Esophagus muscularis mucosa (tissue), 4 donors: Measurements from ENCODE around the gene CYTH3. TPM values are rescaled to one million over a fixed set of nuclear protein-coding genes. Genes with fewer than 3 reads are reported as not detected.
A peak's percentile ranks its signal among the peaks of the same experiment; 100 is the strongest.

Source experiments
- DNase-seq: peaks from one replicate; pipeline ENCODE4 v3.0.0-alpha.2; 2017; ENCODE audit errors: extremely low spot score
- H3K27ac ChIP-seq, 4 donors: fragments of 200-600 bp; sonication (generic); replicated peaks in 1 of 4; 1 replicate in 3 of 4; 2 replicates in 1 of 4; pipeline ENCODE4 v1.5.1; 2016 to 2019; ENCODE audit warnings: mild to moderate bottlenecking in 1 of 4
- H3K27me3 ChIP-seq, 4 donors: fragments of 200-600 bp; sonication (generic); one replicate each; pipeline versions ENCODE4 v1.5.1 to v1.6.0; 2016 to 2019
- H3K36me3 ChIP-seq, 4 donors: fragments of 200-600 bp; sonication (generic); one replicate each; pipeline ENCODE4 v1.5.1; 2016 to 2019
- H3K4me1 ChIP-seq, 4 donors: fragments of 200-600 bp; sonication (generic); one replicate each; pipeline ENCODE4 v1.5.1; 2016 to 2019
- H3K4me3 ChIP-seq, 4 donors: fragments of 200-600 bp; sonication (generic); 1 replicate in 2 of 4; 2 replicates in 2 of 4; pipeline ENCODE4 v1.5.1; 2016 to 2019; ENCODE audit warnings: mild to moderate bottlenecking in 4 of 4, moderate library complexity in 1 of 4
- H3K9me3 ChIP-seq, 4 donors: fragments of 200-600 bp; sonication (generic); 1 replicate in 3 of 4; 2 replicates in 1 of 4; pipeline ENCODE4 v1.5.1; 2016 to 2019
- EP300 ChIP-seq: sonication (generic); formaldehyde crosslinking; IDR thresholded peaks from one replicate; pipeline ENCODE4 v1.6.1; 2017; ENCODE audit warnings: antibody characterized with exemption
- POLR2A ChIP-seq: fragments of 450-650 bp; IDR thresholded peaks from one replicate; pipeline ENCODE4 v1.6.1; 2017; ENCODE audit warnings: antibody characterized with exemption, moderate library complexity, mild to moderate bottlenecking, low read depth
- POLR2AphosphoS5 ChIP-seq, 2 donors: sonication (generic); formaldehyde crosslinking; IDR thresholded peaks; one replicate each; pipeline ENCODE4 v1.6.1; 2017; ENCODE audit warnings: antibody characterized with exemption in 2 of 2
- WGBS: methylation state at CpG from one replicate; pipeline ENCODE4 v1.1.5; 2018; 5-methylcytosine and 5-hydroxymethylcytosine counted together
- intact Hi-C: fragments of 100-400 bp; cut with DNase I; formaldehyde crosslinking; loops from one replicate; pipeline ENCODE4 v1.15.1; 2023
- total RNA-seq, 4 donors: library from RNA; depleted of rRNA; stranded (reverse); fragments of >200 nt; gene quantifications; one replicate each; pipeline versions ENCODE4 v1.1.0 to v1.2.1, GENCODE V29; 2016
- TF ChIP-seq, protein P1 (sequence below), 3 experiments: fragments of 200-600 bp in 2 of 3; fragments of 450-650 bp in 1 of 3; sonication (generic) in 2 of 3; IDR thresholded peaks; one replicate each; pipeline ENCODE4 v1.5.1; 2017 to 2019; ENCODE audit warnings: antibody characterized with exemption in 3 of 3, mild to moderate bottlenecking in 2 of 3, moderate library complexity in 1 of 3

Gene CYTH3
- total RNA-seq, 4 donors from 2014 or later, result 32.0 to 64.6 (median 50.2) TPM

- H3K4me1 ChIP-seq, result peaks cover 36 to 56% (median 46%) of the 10 kb centered on the region in 4 donors
- TF ChIP-seq POLR2A (no peak), POLR2AphosphoS5 (IDR thresholded peaks at IDR 0.05) (no peak)
- no peak overlapping the region for H3K4me3 ChIP-seq
- 95% methylated on average over 18 of the region's 18 CpGs for WGBS
- H3K27me3 ChIP-seq, result no peaks in the 10 kb centered on the region
- H3K27ac ChIP-seq, result peak overlapping the region in 1 of 4 donors; percentile 39
- intact Hi-C loops, result no loop called here
- no peak for DNase-seq
- no peaks in the 10 kb centered on the region for H3K36me3 ChIP-seq
- no peaks in the 10 kb centered on the region for H3K9me3 ChIP-seq
Measured at GRCh38 chr7:6268023-6268900, 4.2 kb downstream of the CYTH3 start.

GRCh38 chr7:6266699-6267098, 5.7 kb downstream of the CYTH3 start:
- Histone ChIP-seq H3K4me3 (no peak overlapping the region), H3K27ac (no peak overlapping the region), H3K9me3 (no peaks in the 10 kb centered on the region), H3K4me1 (peaks cover 38 to 65% (median 47%) of the 10 kb centered on the region in 4 donors), H3K36me3 (no peaks in the 10 kb centered on the region), H3K27me3 (no peaks in the 10 kb centered on the region)
- WGBS, result 89% methylated on average over 7 of the region's 7 CpGs
- intact Hi-C loops, result no loop called here
- DNase-seq, result no peak
- TF ChIP-seq, protein P1, sequence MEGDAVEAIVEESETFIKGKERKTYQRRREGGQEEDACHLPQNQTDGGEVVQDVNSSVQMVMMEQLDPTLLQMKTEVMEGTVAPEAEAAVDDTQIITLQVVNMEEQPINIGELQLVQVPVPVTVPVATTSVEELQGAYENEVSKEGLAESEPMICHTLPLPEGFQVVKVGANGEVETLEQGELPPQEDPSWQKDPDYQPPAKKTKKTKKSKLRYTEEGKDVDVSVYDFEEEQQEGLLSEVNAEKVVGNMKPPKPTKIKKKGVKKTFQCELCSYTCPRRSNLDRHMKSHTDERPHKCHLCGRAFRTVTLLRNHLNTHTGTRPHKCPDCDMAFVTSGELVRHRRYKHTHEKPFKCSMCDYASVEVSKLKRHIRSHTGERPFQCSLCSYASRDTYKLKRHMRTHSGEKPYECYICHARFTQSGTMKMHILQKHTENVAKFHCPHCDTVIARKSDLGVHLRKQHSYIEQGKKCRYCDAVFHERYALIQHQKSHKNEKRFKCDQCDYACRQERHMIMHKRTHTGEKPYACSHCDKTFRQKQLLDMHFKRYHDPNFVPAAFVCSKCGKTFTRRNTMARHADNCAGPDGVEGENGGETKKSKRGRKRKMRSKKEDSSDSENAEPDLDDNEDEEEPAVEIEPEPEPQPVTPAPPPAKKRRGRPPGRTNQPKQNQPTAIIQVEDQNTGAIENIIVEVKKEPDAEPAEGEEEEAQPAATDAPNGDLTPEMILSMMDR (IDR thresholded peaks at IDR 0.05), result no peak
- TF ChIP-seq EP300, result no peak
- no peak for TF ChIP-seq POLR2A
- TF ChIP-seq POLR2AphosphoS5 (IDR thresholded peaks at IDR 0.05), result no peak

GRCh38 chr7:6262221-6262620, 10.2 kb downstream of the CYTH3 start:
- H3K27ac ChIP-seq, result peak overlapping the region in 1 of 4 donors; percentile 5
- peaks cover 55 to 67% (median 59%) of the 10 kb centered on the region in 4 donors for H3K4me1 ChIP-seq
- TF ChIP-seq POLR2AphosphoS5 (IDR thresholded peaks at IDR 0.05), result no peak
- no peak for TF ChIP-seq EP300
- TF ChIP-seq, protein P1 (IDR thresholded peaks at IDR 0.05), result no peak
- no peak for TF ChIP-seq POLR2A
- intact Hi-C loops, result no loop called here
- DNase-seq, result no peak
- no peak overlapping the region for H3K4me3 ChIP-seq
- H3K27me3 ChIP-seq, result no peaks in the 10 kb centered on the region
- H3K36me3 ChIP-seq, result no peaks in the 10 kb centered on the region
- H3K9me3 ChIP-seq, result no peaks in the 10 kb centered on the region

- no peaks in the 10 kb centered on the region for H3K9me3 ChIP-seq
- intact Hi-C loops, result no loop called here
- no peak for TF ChIP-seq EP300
- TF ChIP-seq, protein P1 (IDR thresholded peaks at IDR 0.05), result no peak
- TF ChIP-seq POLR2AphosphoS5 (IDR thresholded peaks at IDR 0.05), result no peak
- no peak for TF ChIP-seq POLR2A
- no peaks in the 10 kb centered on the region for H3K27me3 ChIP-seq
- no peak overlapping the region for H3K4me3 ChIP-seq
- no peak for DNase-seq
- peak overlapping the region in 2 of 4 donors; percentile 45 to 64 for H3K27ac ChIP-seq
- 84% methylated on average over 2 of the region's 2 CpGs for WGBS
- no peaks in the 10 kb centered on the region for H3K36me3 ChIP-seq
- H3K4me1 ChIP-seq, result peaks cover 57 to 68% (median 63%) of the 10 kb centered on the region in 4 donors
Measured at GRCh38 chr7:6261699-6262098, 10.7 kb downstream of the CYTH3 start.

DNA sequence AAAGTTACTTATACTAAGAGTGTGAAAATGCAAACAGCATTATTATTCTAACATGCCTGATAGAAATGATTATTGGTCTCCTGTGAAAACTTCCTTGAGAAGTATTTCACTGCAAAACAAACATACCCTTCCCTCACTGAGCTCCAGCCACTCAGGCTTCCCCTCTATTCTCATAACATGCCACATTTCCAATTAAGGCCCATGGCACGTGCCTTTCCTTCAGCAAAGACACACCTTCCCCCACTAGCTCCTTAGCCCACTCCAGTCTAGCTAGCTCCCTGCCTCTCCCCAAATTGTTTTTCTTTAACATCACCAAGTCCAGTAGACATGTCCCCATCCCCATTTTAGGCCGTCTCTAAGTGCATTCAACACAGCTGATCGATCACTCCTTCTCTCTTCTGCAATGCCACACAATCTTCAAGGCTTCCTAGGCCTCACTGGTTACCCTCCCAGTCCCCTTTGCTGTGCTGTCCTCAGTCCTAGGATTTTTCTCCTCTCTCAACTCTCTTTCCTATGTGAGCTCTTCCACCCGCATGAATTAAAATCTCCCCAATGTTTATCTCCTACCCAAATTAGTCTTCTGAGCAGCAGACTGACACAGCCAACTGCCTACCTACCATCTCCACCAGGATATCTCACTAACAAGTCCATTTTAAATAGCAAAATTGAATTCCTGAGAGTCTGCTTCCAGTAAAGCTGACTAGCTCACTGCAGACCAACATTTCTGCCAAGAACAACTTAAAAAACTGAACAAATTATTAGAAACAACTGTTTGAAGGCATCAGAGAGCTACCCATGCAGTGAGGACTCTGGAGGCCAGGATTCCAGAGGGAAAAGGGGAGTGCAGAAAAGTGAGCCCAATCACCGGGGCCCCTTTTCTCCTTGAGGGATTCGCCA, 11.9 kb downstream of the CYTH3 start:
- no peak for TF ChIP-seq POLR2AphosphoS5 (IDR thresholded peaks at IDR 0.05)
- no peak for TF ChIP-seq EP300
- no peak for TF ChIP-seq POLR2A
- TF ChIP-seq, protein P1 (IDR thresholded peaks at IDR 0.05), result no peak
- intact Hi-C loops, result no loop called here
- no peak for DNase-seq
- H3K27me3 ChIP-seq, result no peaks in the 10 kb centered on the region
- H3K36me3 ChIP-seq, result no peaks in the 10 kb centered on the region
- H3K9me3 ChIP-seq, result no peaks in the 10 kb centered on the region
- no peak overlapping the region for H3K4me3 ChIP-seq
- peaks cover 66 to 74% (median 68%) of the 10 kb centered on the region in 4 donors for H3K4me1 ChIP-seq
- WGBS, result 74% methylated on average over 6 of the region's 6 CpGs
- H3K27ac ChIP-seq, result peak overlapping the region; percentile 42 to 64 (median 47)
